H1 (cell line): Measurements from ENCODE around the gene SDR39U1. TPM values are rescaled to one million over a fixed set of nuclear protein-coding genes. Genes with fewer than 3 reads are reported as not detected.
A peak's percentile ranks its signal among the peaks of the same experiment; 100 is the strongest.

Experiments
- CTCF ChIA-PET: fragments of 300-600 bp; sonication (Branson Sonifier 250); formaldehyde crosslinking; loops from one replicate; lab custom pipeline; 2021; ENCODE audit not compliant: partially characterized antibody; lab: Charles Lee
- POLR2A ChIA-PET: fragments of 300-600 bp; sonication (Branson Sonifier 250); formaldehyde crosslinking; loops from one replicate; lab custom pipeline; 2021; ENCODE audit warnings: inconsistent platforms; ENCODE audit not compliant: partially characterized antibody; lab: Charles Lee
- DNase-seq, 2 experiments: peaks; one replicate each; pipeline versions ENCODE4 v3.0.0 to v3.0.0-alpha.2; 2010 to 2022; ENCODE audit warnings: low spot score in 2 of 2, low read depth in 1 of 2, mixed read lengths in 1 of 2
- FAIRE-seq: peaks from 2 replicates; lab custom pipeline; 2011; peaks lifted over from hg19 to GRCh38; lab: Jason Lieb, UNC
- H2AFZ ChIP-seq: 2 replicates; pipeline ENCODE4 v1.8.1; 2012; ENCODE audit warnings: low read length, inconsistent platforms
- H2AK5ac ChIP-seq: 2 replicates; pipeline ENCODE4 v1.6.1; 2013; ENCODE audit warnings: low read depth, low read length
- H2BK120ac ChIP-seq: replicated peaks from 2 replicates; pipeline ENCODE3; 2013; ENCODE audit warnings: low read depth, low read length, inconsistent platforms
- H2BK12ac ChIP-seq: 2 replicates; pipeline ENCODE4 v1.6.1; 2013; ENCODE audit warnings: low read depth, low read length
- H2BK15ac ChIP-seq: 2 replicates; pipeline ENCODE4 v1.6.1; 2013; ENCODE audit warnings: low read length
- H2BK20ac ChIP-seq: 2 replicates; pipeline ENCODE4 v1.6.1; 2013; ENCODE audit warnings: low read length
- H2BK5ac ChIP-seq: 2 replicates; pipeline ENCODE4 v1.6.1; 2013; ENCODE audit warnings: low read depth, low read length
- H3K14ac ChIP-seq: 2 replicates; pipeline ENCODE4 v1.6.1; 2013; ENCODE audit warnings: inconsistent platforms; ENCODE audit not compliant: insufficient read length
- H3K18ac ChIP-seq: 2 replicates; pipeline ENCODE4 v1.6.1; 2013; ENCODE audit warnings: low read length; ENCODE audit errors: extremely low read depth
- H3K23ac ChIP-seq: 2 replicates; pipeline ENCODE4 v1.6.1; 2013; ENCODE audit warnings: inconsistent platforms; ENCODE audit not compliant: insufficient read length
- H3K23me2 ChIP-seq: 2 replicates; pipeline ENCODE4 v1.6.1; 2013; ENCODE audit warnings: low read depth, low read length
- H3K27ac ChIP-seq: 2 replicates; pipeline ENCODE4 v1.6.1; 2011; ENCODE audit warnings: low read depth, low read length, inconsistent platforms
- H3K27me3 ChIP-seq, 4 experiments: replicated peaks in 1 of 4; 1 replicate in 1 of 4; 2 replicates in 3 of 4; pipeline versions ENCODE4 v1.6.1 to v1.8.1; 2011 to 2013; ENCODE audit warnings: low read length in 3 of 4, mild to moderate bottlenecking in 3 of 4, inconsistent platforms in 2 of 4, mixed read lengths in 2 of 4, moderate library complexity in 1 of 4; ENCODE audit not compliant: control insufficient read depth in 3 of 4, insufficient read depth in 3 of 4; ENCODE audit errors: extremely low read depth in 1 of 4
- H3K36me3 ChIP-seq, 4 experiments: 2 replicates each; pipeline versions ENCODE4 v1.6.1 to v1.8.1; 2011 to 2013; ENCODE audit warnings: mild to moderate bottlenecking in 4 of 4, low read length in 3 of 4, moderate library complexity in 2 of 4, control low read depth in 1 of 4, inconsistent platforms in 1 of 4; ENCODE audit not compliant: insufficient read depth in 4 of 4, control insufficient read depth in 2 of 4
- H3K4ac ChIP-seq: replicated peaks from 2 replicates; pipeline ENCODE3; 2013; ENCODE audit warnings: low read length, low read depth, mixed read lengths, inconsistent platforms; ENCODE audit not compliant: insufficient read length
- H3K4me1 ChIP-seq, 4 experiments: replicated peaks in 1 of 4; 1 replicate in 1 of 4; 2 replicates in 3 of 4; pipeline versions ENCODE4 v1.6.1 to v1.8.1; 2011 to 2013; ENCODE audit warnings: low read length in 3 of 4, inconsistent platforms in 2 of 4, mixed read lengths in 1 of 4; ENCODE audit not compliant: insufficient read depth in 4 of 4, control insufficient read depth in 3 of 4
- H3K4me2 ChIP-seq, 2 experiments: 2 replicates each; pipeline versions ENCODE4 v1.6.1 to v1.8.1; 2011 to 2013; ENCODE audit warnings: low read depth in 2 of 2, low read length in 2 of 2, control low read depth in 1 of 2, inconsistent platforms in 1 of 2, mild to moderate bottlenecking in 1 of 2; ENCODE audit not compliant: insufficient read depth in 1 of 2
- H3K4me3 ChIP-seq, 4 experiments: fragments of 200-600, 300-600 bp in 1 of 4; sonication (generic), shearing (Covaris generic), sonication (Bioruptor Twin) in 1 of 4; 2 replicates each; pipeline versions ENCODE4 v1.5.1 to v1.8.1; 2011 to 2016; ENCODE audit warnings: low read length in 4 of 4, low read depth in 3 of 4, control low read depth in 2 of 4, inconsistent platforms in 2 of 4, mild to moderate bottlenecking in 2 of 4, mixed read lengths in 1 of 4, moderate library complexity in 1 of 4; ENCODE audit not compliant: insufficient read depth in 2 of 4; ENCODE audit errors: extremely low read depth in 1 of 4
- H3K56ac ChIP-seq: replicated peaks from 2 replicates; pipeline ENCODE3; 2013; ENCODE audit warnings: low read depth, mild to moderate bottlenecking, mixed read lengths, low read length, inconsistent platforms; ENCODE audit not compliant: insufficient read length
- H3K79me1 ChIP-seq: 2 replicates; pipeline ENCODE4 v1.6.1; 2013; ENCODE audit warnings: low read depth, low read length, control low read depth
- H3K79me2 ChIP-seq, 2 experiments: 2 replicates each; pipeline versions ENCODE4 v1.6.1 to v1.8.1; 2012 to 2013; ENCODE audit warnings: low read length in 2 of 2, mild to moderate bottlenecking in 2 of 2, inconsistent platforms in 1 of 2; ENCODE audit not compliant: insufficient read depth in 2 of 2, control insufficient read depth in 1 of 2
- H3K9ac ChIP-seq, 4 experiments: replicated peaks in 1 of 4; 1 replicate in 1 of 4; 2 replicates in 3 of 4; pipeline versions ENCODE4 v1.6.1 to v1.8.1; 2011 to 2013; ENCODE audit warnings: low read depth in 3 of 4, low read length in 3 of 4, control low read depth in 2 of 4, mild to moderate bottlenecking in 2 of 4, moderate library complexity in 2 of 4, inconsistent platforms in 1 of 4; ENCODE audit errors: extremely low read depth in 1 of 4
- H3K9me3 ChIP-seq, 2 experiments: 2 replicates each; pipeline versions ENCODE4 v1.6.1 to v1.8.1; 2012 to 2013; ENCODE audit warnings: mild to moderate bottlenecking in 2 of 2, moderate library complexity in 2 of 2, control low read depth in 1 of 2, inconsistent platforms in 1 of 2, low read depth in 1 of 2, low read length in 1 of 2, mixed read lengths in 1 of 2; ENCODE audit not compliant: insufficient read depth in 2 of 2
- H4K20me1 ChIP-seq, 2 experiments: replicated peaks in 1 of 2; 2 replicates each; pipeline versions ENCODE3 to v1.8.1; 2011 to 2013; ENCODE audit warnings: inconsistent platforms in 2 of 2, low read length in 2 of 2, mild to moderate bottlenecking in 1 of 2; ENCODE audit not compliant: insufficient read depth in 2 of 2, control insufficient read depth in 1 of 2
- H4K5ac ChIP-seq: 2 replicates; pipeline ENCODE4 v1.6.1; 2013; ENCODE audit warnings: low read length, low read depth, mixed read lengths, inconsistent platforms; ENCODE audit not compliant: insufficient read length
- H4K8ac ChIP-seq: 2 replicates; pipeline ENCODE4 v1.8.0; 2013; ENCODE audit warnings: mild to moderate bottlenecking, moderate library complexity, low read length, inconsistent platforms; ENCODE audit not compliant: insufficient read depth; ENCODE audit errors: extremely low read depth
- H4K91ac ChIP-seq: replicated peaks from 2 replicates; pipeline ENCODE3; 2013; ENCODE audit warnings: low read length, mixed read lengths, inconsistent platforms; ENCODE audit not compliant: insufficient read length
- BRCA1 ChIP-seq: IDR thresholded peaks from 2 replicates; pipeline ENCODE4 v1.6.1; 2012; ENCODE audit warnings: low read depth, low read length, improper control_type of control experiment
- CTBP2 ChIP-seq: IDR thresholded peaks from 2 replicates; pipeline ENCODE4 v1.7.0; 2011; ENCODE audit warnings: borderline replicate concordance, mild to moderate bottlenecking, moderate library complexity, mixed read lengths, low read length; ENCODE audit not compliant: insufficient read depth, insufficient read length
- KDM5A ChIP-seq: fragments of 200-600 bp; IDR thresholded peaks from 2 replicates; pipeline ENCODE4 v1.7.1; 2012; ENCODE audit warnings: mild to moderate bottlenecking, low read length, inconsistent platforms, mixed read lengths
- MAFK ChIP-seq: IDR thresholded peaks from 2 replicates; pipeline ENCODE4 v1.6.1; 2012; ENCODE audit warnings: low read depth, mild to moderate bottlenecking, improper control_type of control experiment, low read length
- TBP ChIP-seq: IDR thresholded peaks from 2 replicates; pipeline ENCODE4 v1.6.1; 2011; ENCODE audit warnings: low read depth, low read length, improper control_type of control experiment
- ZNF274 ChIP-seq: IDR thresholded peaks from 2 replicates; pipeline ENCODE4 v1.7.0; 2012; ENCODE audit warnings: low read length, borderline replicate concordance; ENCODE audit errors: extremely low read depth
- WGBS, 2 experiments: shearing (Covaris generic) in 1 of 2; methylation state at CpG; one replicate each; pipeline versions ENCODE4 v1.1.6 to v1.1.7; 2013 to 2015; ENCODE audit warnings: low lambda C conversion rate in 2 of 2, mixed read lengths in 2 of 2, inconsistent platforms in 1 of 2, low coverage in 1 of 2, missing lambda C conversion rate in 1 of 2; ENCODE audit not compliant: insufficient replicate concordance in 2 of 2, insufficient coverage in 1 of 2, insufficient read length in 1 of 2; ENCODE audit errors: extremely low coverage in 1 of 2, missing lambda C conversion rate in 1 of 2; 5-methylcytosine and 5-hydroxymethylcytosine counted together
- polyA plus RNA-seq, 7 experiments: library from polyadenylated mRNA; depleted of rRNA in 3 of 7; stranded (reverse) in 5 of 7; unstranded in 2 of 7; fragments of >200 nt in 5 of 7; fragments of 200-250 nt in 2 of 7; gene quantifications; 1 replicate in 5 of 7; 2 replicates in 1 of 7; 4 replicates in 1 of 7; pipeline versions ENCODE4 v1.2.1 to v1.2.3, GENCODE V29; 2011 to 2013; ENCODE audit warnings: missing spikeins in 2 of 7, mixed read lengths in 2 of 7
- total RNA-seq: library from RNA; stranded (reverse); fragmentation: NEBNext Ultra II Directional; extraction: Animal tissue kit (Norgen Biotek cat#: 25700); gene quantifications from 2 replicates; pipeline ENCODE4 v1.2.1, GENCODE V29; 2021
- TF ChIP-seq, protein P1 (sequence below): IDR thresholded peaks from 2 replicates; pipeline ENCODE4 v1.6.1; 2011; ENCODE audit warnings: low read depth, mild to moderate bottlenecking, low read length; ENCODE audit not compliant: insufficient read depth

Gene SDR39U1
- total and polyA plus RNA-seq, 2 of the 8 experiments (the other 6 are each of a cell fraction or from before 2014, with no cell fraction given): 46.7 to 98.8 TPM

DNA sequence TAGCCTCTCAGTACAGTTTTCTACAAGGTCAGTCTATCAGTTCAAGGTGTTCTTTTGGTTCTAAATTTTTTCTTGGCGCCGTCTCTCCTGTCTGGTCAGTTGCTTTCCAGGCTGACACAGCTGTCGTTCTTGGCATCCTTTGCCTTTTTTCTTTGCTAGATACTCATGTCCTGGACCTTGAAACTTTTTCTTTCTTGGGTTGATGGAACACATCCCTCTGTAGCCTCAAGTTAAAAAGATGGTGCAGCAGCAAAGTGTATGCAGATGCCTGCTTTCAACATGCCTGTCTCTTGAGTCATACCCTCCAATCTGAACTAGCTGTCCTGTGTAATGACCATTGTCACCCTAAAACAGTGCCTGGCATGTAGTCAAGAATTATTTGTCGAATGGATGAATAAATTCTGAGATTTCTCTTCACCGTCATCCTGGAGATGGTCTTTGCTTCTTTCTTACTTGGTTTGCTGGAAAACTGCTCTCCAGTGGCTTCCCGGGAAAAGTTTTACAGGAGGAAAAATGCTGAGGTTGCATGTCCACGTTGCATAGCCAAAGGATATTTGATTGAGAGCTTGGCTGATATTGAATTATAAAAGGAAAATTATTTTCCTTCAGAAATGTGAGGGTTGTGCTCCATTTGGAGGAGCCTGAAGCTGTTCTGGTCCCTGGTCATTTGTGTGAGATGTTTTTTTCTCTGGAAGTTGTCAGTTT lies 39.1 kb downstream of the SDR39U1 start:
- no peak overlapping the region for H3K18ac ChIP-seq
- no peak overlapping the region for H3K4ac ChIP-seq
- H3K4me2 ChIP-seq: no peak overlapping the region
- H3K9me3 ChIP-seq: no peaks in the 10 kb centered on the region
- no peak overlapping the region for H3K4me3 ChIP-seq
- no peak overlapping the region for H4K5ac ChIP-seq
- no peak overlapping the region for H3K23ac ChIP-seq
- H2AK5ac ChIP-seq: no peak overlapping the region
- TF ChIP-seq CTBP2 (no peak), KDM5A (no peak), ZNF274 (no peak), MAFK (peak; percentile 35; the same call in 1 of the 2 replicates), BRCA1 (no peak), TBP (no peak)
- TF ChIP-seq, protein P1, sequence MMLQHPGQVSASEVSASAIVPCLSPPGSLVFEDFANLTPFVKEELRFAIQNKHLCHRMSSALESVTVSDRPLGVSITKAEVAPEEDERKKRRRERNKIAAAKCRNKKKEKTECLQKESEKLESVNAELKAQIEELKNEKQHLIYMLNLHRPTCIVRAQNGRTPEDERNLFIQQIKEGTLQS: no peak
- H3K27ac ChIP-seq: no peak overlapping the region
- H2BK20ac ChIP-seq: no peak overlapping the region
- no peak overlapping the region for H2BK12ac ChIP-seq
- H2BK15ac ChIP-seq: no peak overlapping the region
- DNase-seq (no peak), FAIRE-seq (no peak)
- POLR2A ChIA-PET: interaction anchor here (1.8 to 2.3 kb wide), 2 partner anchors 9 to 26 kb away, joined by 4 to 5 read pairs; no protein-coding TSS in a partner anchor
- H3K23me2 ChIP-seq: peaks cover 10% of the 10 kb centered on the region; the same call in 1 of the 2 replicates
- no peaks in the 10 kb centered on the region for H3K79me2 ChIP-seq
- no peaks in the 10 kb centered on the region; a peak in 1 of 8 replicates for H3K36me3 ChIP-seq
- H3K4me1 ChIP-seq: peaks cover 0 to 6% (median 4%) of the 10 kb centered on the region in 4 experiments; a peak in 4 of 7 replicates
- no peak overlapping the region for H2AFZ ChIP-seq
- H3K56ac ChIP-seq: no peak overlapping the region
- peaks cover 0 to 2% of the 10 kb centered on the region in 2 experiments for H4K20me1 ChIP-seq
- 87% methylated on average over 7 of the region's 7 CpGs; no CpG with 5 or more reads in 1 of the 2 experiments for WGBS, 2 experiments
- H3K79me1 ChIP-seq: peaks cover 3% of the 10 kb centered on the region; the same call in 1 of the 2 replicates
- CTCF ChIA-PET: interaction anchor here (1.0 to 10.7 kb wide), 6 partner anchors 9 to 37 kb away, joined by 4 to 69 read pairs (median 8); no protein-coding TSS in a partner anchor
- no peak overlapping the region for H3K9ac ChIP-seq
- no peak overlapping the region for H2BK5ac ChIP-seq
- no peak overlapping the region for H4K8ac ChIP-seq
- no peak overlapping the region for H4K91ac ChIP-seq
- no peak overlapping the region for H2BK120ac ChIP-seq
- H3K14ac ChIP-seq: no peak overlapping the region
- H3K27me3 ChIP-seq: no peaks in the 10 kb centered on the region
